Coronary artery (tissue), 2 donors: ENCODE measurements around the gene PCGF3.
"Not testable (repeated sequence)": the region's sequence is repeated elsewhere in the genome, so short reads cannot be mapped to it uniquely, and the experiment has no call there.

Experiments used
- DNase-seq: peaks from one replicate; pipeline ENCODE4 v3.0.0-alpha.2; 2017; ENCODE audit warnings: low spot score
- H3K27ac ChIP-seq, 2 donors: fragments of 200-600 bp; sonication (generic); one replicate each; pipeline ENCODE4 v1.5.1; 2016 to 2019
- H3K4me3 ChIP-seq: fragments of 200-600 bp; sonication (generic); 2 replicates; pipeline ENCODE4 v1.5.1; 2016; ENCODE audit warnings: mild to moderate bottlenecking, moderate library complexity
- CTCF ChIP-seq: fragments of 200-600 bp; sonication (generic); IDR thresholded peaks from one replicate; pipeline ENCODE4 v1.5.1; 2019; ENCODE audit warnings: antibody characterized with exemption

Gene PCGF3

GRCh38 chr4:796206-796605 lies 90.6 kb downstream of the PCGF3 start:
- H3K27ac ChIP-seq: no peak overlapping the region
- DNase-seq: no peak
- no peak for TF ChIP-seq CTCF
- no peak overlapping the region for H3K4me3 ChIP-seq

- no peak overlapping the region for H3K27ac ChIP-seq
- no peak for DNase-seq
Measured at GRCh38 chr4:797066-797465, 91.4 kb downstream of the PCGF3 start.

GRCh38 chr4:801436-802124 lies 95.9 kb downstream of the PCGF3 start:
- H3K27ac ChIP-seq: no peak overlapping the region
- no peak overlapping the region for H3K4me3 ChIP-seq
- no peak for DNase-seq
- TF ChIP-seq CTCF: no peak

More at GRCh38 chr4:797066-797465, 91.4 kb downstream of the PCGF3 start:
- TF ChIP-seq CTCF: no peak
- H3K4me3 ChIP-seq: no peak overlapping the region

GRCh38 chr4:803884-804283 lies 98.3 kb downstream of the PCGF3 start:
- Histone ChIP-seq H3K27ac (no peak overlapping the region), H3K4me3 (no peak overlapping the region)
- TF ChIP-seq CTCF: no peak
- DNase-seq: no peak

GRCh38 chr4:804804-805203 lies 99.2 kb downstream of the PCGF3 start:
- no peak overlapping the region for H3K27ac ChIP-seq
- DNase-seq: no peak
- H3K4me3 ChIP-seq: no peak overlapping the region
- no peak for TF ChIP-seq CTCF

- not testable (repeated sequence) for DNase-seq, H3K4me3 ChIP-seq, H3K27ac ChIP-seq
Measured at GRCh38 chr4:806979-807378, 101.3 kb downstream of the PCGF3 start.

- TF ChIP-seq CTCF: no peak
- H3K4me3 ChIP-seq: no peak overlapping the region
- no peak for DNase-seq
- H3K27ac ChIP-seq: no peak overlapping the region
Measured at GRCh38 chr4:807792-808191, 102.2 kb downstream of the PCGF3 start.
